NOMO-1 (cell line): ENCODE results near the gene IRX3.

Source experiments
- DNase-seq, 2 experiments: peaks; one replicate each; lab custom pipeline; 2025; ENCODE audit not compliant: unreplicated experiment in 2 of 2; lab: John Stamatoyannopoulos, UW

The IRX3 gene

DNA sequence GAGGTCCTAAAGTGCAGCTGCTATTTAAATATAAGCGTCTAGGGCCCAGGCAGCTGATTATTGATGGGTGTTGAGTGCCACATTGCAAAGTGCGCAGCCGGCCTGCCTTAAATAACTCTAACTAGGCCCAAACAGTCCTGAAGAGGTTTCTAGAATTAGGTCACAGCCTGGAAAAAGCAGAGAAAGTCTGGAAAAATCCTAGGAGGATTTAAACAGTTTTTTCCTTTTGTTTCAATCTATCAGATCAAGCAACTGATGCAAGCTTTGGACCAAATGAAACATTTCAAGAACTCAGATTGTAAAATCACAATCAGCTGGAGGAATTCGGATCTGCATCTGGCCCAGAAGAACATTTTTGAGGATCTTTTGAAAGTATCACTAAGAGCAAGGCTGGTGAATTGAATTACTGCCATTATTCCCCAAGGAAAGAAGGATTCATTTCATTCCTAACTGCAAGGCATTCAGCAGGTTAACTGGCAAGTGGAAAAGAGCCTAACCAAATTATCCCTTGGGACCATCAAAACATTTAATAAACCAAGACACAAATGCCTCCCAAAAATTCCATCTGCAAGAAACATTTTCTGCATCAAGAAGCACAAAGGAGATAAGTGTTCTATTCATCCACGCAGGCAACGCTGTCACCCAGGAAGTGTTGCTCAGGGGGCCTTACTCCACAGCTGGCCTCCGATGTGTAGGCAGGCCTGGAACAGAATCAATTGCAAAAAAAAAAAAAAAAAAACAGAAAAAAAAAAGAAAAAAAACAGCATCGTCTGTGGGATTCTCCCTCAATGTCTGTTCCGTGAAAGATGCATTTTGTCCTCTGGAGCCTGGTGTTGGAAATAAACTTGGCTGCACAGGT, 46.1 kb downstream of the IRX3 start:
- no peak for DNase-seq

DNA sequence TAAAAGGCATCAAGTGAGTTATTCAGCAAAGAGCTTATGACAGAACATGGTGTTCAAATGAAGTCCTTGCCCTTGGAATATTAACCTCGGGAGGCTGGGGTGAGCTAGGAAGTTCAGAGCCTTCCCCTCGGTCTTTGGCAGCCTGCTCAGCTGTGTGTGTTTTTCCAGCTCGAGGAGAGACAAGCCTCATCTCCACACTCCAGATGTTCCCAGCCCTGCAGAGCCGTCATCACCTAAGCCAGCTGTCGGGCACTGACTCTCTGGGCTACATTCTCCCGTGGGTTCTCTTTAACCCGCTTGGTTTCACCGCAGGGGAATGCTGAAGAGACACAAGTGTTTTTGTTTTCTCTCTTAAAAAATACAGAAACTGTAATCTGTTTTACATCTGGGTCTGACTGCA, 47.1 kb downstream of the IRX3 start:
- DNase-seq = no peak

GRCh38 chr16:54236773-54237172, 49.8 kb downstream of the IRX3 start:
- no peak for DNase-seq

DNA sequence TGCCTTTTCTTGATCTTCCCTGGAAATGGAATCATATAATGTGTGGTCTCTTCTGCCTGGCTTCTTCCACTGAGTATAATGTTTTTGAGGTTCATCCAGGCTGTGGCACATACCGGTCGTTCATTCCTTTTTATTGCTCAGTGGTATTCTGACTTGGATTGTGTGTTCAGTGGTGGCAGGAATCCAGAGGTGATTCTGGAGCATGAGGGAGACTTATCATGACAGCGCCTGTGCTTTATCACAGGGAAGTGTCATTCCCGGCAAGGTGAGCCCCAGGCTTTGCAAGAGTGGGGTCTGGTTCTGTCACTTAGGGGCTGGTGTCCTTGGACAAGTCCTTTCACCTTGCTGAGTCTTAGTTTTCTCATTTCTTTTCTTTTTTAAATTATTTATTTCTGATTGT, 53.0 kb downstream of the IRX3 start:
- no peak for DNase-seq
